Panc1 (cell line): ENCODE data around the gene NUDT4B. TPM values are rescaled to one million over a fixed set of nuclear protein-coding genes. Genes with fewer than 3 reads are reported as not detected.
"Not testable (repeated sequence)": the region's sequence is repeated elsewhere in the genome, so short reads cannot be mapped to it uniquely, and the experiment has no call there.

Experiments
- ATAC-seq: fragments of 200-7000 bp; cut with Tn5 transposase; 2 replicates; pipeline ENCODE4 v1.9.1; 2020; ENCODE audit warnings: mild to moderate bottlenecking, moderate library complexity
- BruUV-seq: library from RNA; stranded (reverse); fragments of 400-500 nt; replicated peaks from 2 replicates; lab custom pipeline; 2021; lab: Mats Ljungman, UMichigan
- CTCF ChIA-PET: fragments of 300-600 bp; sonication (Branson Sonifier 250); formaldehyde crosslinking; loops from one replicate; lab custom pipeline; 2022; ENCODE audit warnings: antibody characterized with exemption; lab: Charles Lee
- POLR2A ChIA-PET: fragments of 300-600 bp; sonication (Branson Sonifier 250); formaldehyde crosslinking; loops from one replicate; lab custom pipeline; 2022; ENCODE audit warnings: antibody characterized with exemption; lab: Charles Lee
- DNase-seq: peaks from one replicate; pipeline ENCODE4 v3.0.0-alpha.2; 2010; ENCODE audit warnings: low read depth, low spot score
- H3K27ac ChIP-seq: 2 replicates; pipeline ENCODE4 v1.5.1; 2011; ENCODE audit warnings: mild to moderate bottlenecking, low read length, inconsistent platforms
- H3K27me3 ChIP-seq: fragments of 200-500 bp; sonication (Bioruptor generic); 2 replicates; pipeline ENCODE4 v1.6.0; 2014; ENCODE audit warnings: low read length, inconsistent platforms; ENCODE audit not compliant: control insufficient read depth, insufficient read depth
- H3K36me3 ChIP-seq: fragments of 200-500 bp; sonication (Bioruptor generic); 2 replicates; pipeline ENCODE4 v1.5.1; 2014; ENCODE audit warnings: inconsistent platforms, mild to moderate bottlenecking, low read length, moderate library complexity; ENCODE audit not compliant: control insufficient read depth, insufficient read depth
- H3K4me1 ChIP-seq: 2 replicates; pipeline ENCODE4 v1.5.1; 2011; ENCODE audit warnings: inconsistent platforms, mild to moderate bottlenecking, low read length, moderate library complexity; ENCODE audit not compliant: control insufficient read depth, insufficient read depth
- H3K4me3 ChIP-seq, 2 experiments: 2 replicates each; pipeline ENCODE4 v1.5.1; 2011 to 2012; ENCODE audit warnings: low read depth in 2 of 2, low read length in 2 of 2, mild to moderate bottlenecking in 2 of 2, inconsistent platforms in 1 of 2, moderate library complexity in 1 of 2
- H3K9me3 ChIP-seq: fragments of 200-500 bp; sonication (Bioruptor generic); 2 replicates; pipeline ENCODE4 v1.5.1; 2014; ENCODE audit warnings: low read depth, mild to moderate bottlenecking, inconsistent platforms, low read length, moderate library complexity; ENCODE audit not compliant: control insufficient read depth, insufficient read depth
- in situ Hi-C: cut with HindIII; loops from 2 replicates; pipeline ENCODE4 v1.10.0; 2016; ENCODE audit warnings: low sequenced_read_pairs, low pct_unique_long_range_greater_than_20kb
- intact Hi-C: fragments of 100-400 bp; cut with micrococcal nuclease; formaldehyde crosslinking; loops from one replicate; pipeline ENCODE4 v1.10.0; 2022; ENCODE audit not compliant: unreplicated experiment
- total RNA-seq: library from RNA; stranded (reverse); gene quantifications from one replicate; pipeline ENCODE4 v1.2.1, GENCODE V29; 2021; ENCODE audit not compliant: unreplicated experiment

NUDT4B gene
- total RNA-seq, 1 experiment from 2014 or later = 0.59 TPM

GRCh38 chr1:148769495-148769894 lies 20.9 kb downstream of the NUDT4B start:
- BruUV-seq, H3K9me3 ChIP-seq, H3K4me3 ChIP-seq, H3K36me3 ChIP-seq, POLR2A ChIA-PET, DNase-seq, in situ Hi-C loops, CTCF ChIA-PET, H3K27me3 ChIP-seq, intact Hi-C loops, H3K4me1 ChIP-seq, H3K27ac ChIP-seq, ATAC-seq: not testable (repeated sequence)

- POLR2A ChIA-PET, CTCF ChIA-PET, H3K4me1 ChIP-seq, BruUV-seq, H3K27me3 ChIP-seq, ATAC-seq, H3K4me3 ChIP-seq, intact Hi-C loops, H3K36me3 ChIP-seq, H3K27ac ChIP-seq, H3K9me3 ChIP-seq, DNase-seq, in situ Hi-C loops: not testable (repeated sequence)
Measured at GRCh38 chr1:148773690-148774089, 25.1 kb downstream of the NUDT4B start.

- CTCF ChIA-PET, ATAC-seq, POLR2A ChIA-PET, H3K27ac ChIP-seq, H3K9me3 ChIP-seq, H3K36me3 ChIP-seq, in situ Hi-C loops, H3K27me3 ChIP-seq, DNase-seq, intact Hi-C loops, H3K4me1 ChIP-seq, H3K4me3 ChIP-seq: not testable (repeated sequence)
- TSS peak; percentile 99 for BruUV-seq
Measured at GRCh38 chr1:148774102-148774501, 25.5 kb downstream of the NUDT4B start.

GRCh38 chr1:148775263-148775662 lies 26.7 kb downstream of the NUDT4B start:
- BruUV-seq, H3K27ac ChIP-seq, in situ Hi-C loops, H3K4me3 ChIP-seq, H3K4me1 ChIP-seq, intact Hi-C loops, H3K36me3 ChIP-seq, DNase-seq, POLR2A ChIA-PET, ATAC-seq, H3K9me3 ChIP-seq, CTCF ChIA-PET, H3K27me3 ChIP-seq: not testable (repeated sequence)

DNA sequence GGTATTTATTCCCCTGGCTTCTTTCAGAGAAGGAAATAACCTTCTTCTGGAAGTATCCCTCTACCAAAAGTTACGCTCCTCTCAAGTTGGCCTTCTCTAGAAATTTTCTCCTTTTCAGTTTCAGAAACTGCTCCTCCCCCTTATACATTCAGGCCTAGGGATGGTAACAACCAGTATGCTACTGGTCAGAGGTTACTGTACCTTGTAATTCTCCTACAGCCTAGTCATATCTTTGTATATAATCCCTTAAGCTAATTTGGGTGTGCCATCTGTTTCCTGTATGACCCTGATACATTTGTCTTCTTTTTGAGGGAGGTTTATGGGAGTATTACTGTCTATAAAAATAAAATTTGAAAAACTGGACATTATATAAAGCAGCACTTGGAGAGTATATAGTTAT lies 29.1 kb downstream of the NUDT4B start:
- intact Hi-C loops, ATAC-seq, H3K36me3 ChIP-seq, DNase-seq, H3K4me1 ChIP-seq, H3K4me3 ChIP-seq, in situ Hi-C loops, H3K27ac ChIP-seq, BruUV-seq, CTCF ChIA-PET, H3K9me3 ChIP-seq, POLR2A ChIA-PET, H3K27me3 ChIP-seq: not testable (repeated sequence)

DNA sequence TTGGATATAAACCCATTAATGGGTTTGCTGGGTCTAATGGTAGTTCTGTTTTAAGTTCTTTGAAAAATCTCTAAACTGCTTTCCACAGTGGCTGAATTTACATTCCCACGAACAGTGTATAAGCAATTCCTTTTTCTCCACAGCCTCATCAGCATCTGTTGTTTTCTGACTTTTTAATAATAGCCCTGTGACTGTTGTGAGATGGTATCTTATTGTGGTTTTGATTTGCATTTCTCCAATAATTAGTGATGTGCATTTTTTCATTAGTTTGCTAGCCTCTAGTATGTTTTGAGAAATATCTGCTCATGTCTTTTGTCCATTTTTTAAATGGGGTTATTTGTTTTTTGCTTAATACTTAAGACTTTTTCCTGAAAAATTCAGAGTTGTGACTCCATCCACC lies 31.8 kb downstream of the NUDT4B start:
- CTCF ChIA-PET, H3K36me3 ChIP-seq, in situ Hi-C loops, POLR2A ChIA-PET, ATAC-seq, H3K4me3 ChIP-seq, intact Hi-C loops, H3K4me1 ChIP-seq, DNase-seq, H3K27ac ChIP-seq, H3K27me3 ChIP-seq, H3K9me3 ChIP-seq, BruUV-seq: not testable (repeated sequence)

DNA sequence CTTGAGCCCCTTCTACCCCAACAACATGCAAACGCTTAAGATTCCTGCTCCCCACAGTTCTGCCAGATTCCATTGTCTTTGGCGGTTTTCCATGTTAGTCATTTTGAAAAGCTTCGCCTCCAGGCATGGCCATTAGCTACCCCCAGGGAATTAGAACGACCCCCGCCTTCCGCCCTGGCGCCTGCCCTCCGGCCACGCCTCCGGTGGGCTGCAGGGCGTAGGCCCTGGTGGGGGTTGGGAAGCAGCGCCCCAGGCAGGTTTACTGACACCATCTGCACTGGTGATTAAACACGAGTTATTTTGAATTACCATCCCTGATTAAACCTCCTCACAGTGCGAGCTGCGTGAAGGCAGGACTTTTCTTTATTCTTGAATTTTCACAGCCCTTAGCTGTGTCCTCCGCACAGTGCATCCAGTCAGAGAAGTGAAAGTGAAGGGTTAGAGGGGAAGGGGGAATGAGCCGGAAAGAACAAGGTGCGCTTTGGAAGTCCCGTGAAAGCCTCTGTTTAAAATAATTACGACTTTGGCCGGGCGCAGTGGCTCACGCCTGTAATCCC lies 43.0 kb downstream of the NUDT4B start:
- H3K4me3 ChIP-seq, H3K27me3 ChIP-seq, H3K4me1 ChIP-seq, POLR2A ChIA-PET, H3K9me3 ChIP-seq, BruUV-seq, H3K36me3 ChIP-seq, intact Hi-C loops, H3K27ac ChIP-seq, CTCF ChIA-PET, DNase-seq, in situ Hi-C loops: not testable (repeated sequence)
- ATAC-seq = peak; percentile 85
